GM12878 (cell line): ENCODE results near the gene TRPT1. TPM values are rescaled to one million over a fixed set of nuclear protein-coding genes. Genes with fewer than 3 reads are reported as not detected.

Experiments
- DPF2 ChIP-seq: fragments of 450-650 bp; IDR thresholded peaks from 2 replicates; pipeline ENCODE4 v1.6.1; 2017; ENCODE audit warnings: mild to moderate bottlenecking
- E2F4 ChIP-seq: IDR thresholded peaks from 2 replicates; pipeline ENCODE4 v1.6.1; 2012; ENCODE audit warnings: low read depth, low read length, improper control_type of control experiment
- HDAC6 ChIP-seq: fragments of 200-600 bp; sonication (generic); IDR thresholded peaks from one replicate; pipeline ENCODE4 v1.8.0; 2017; ENCODE audit warnings: antibody characterized with exemption; ENCODE audit not compliant: unreplicated experiment
- LARP7 ChIP-seq: fragments of 450-650 bp; IDR thresholded peaks from 2 replicates; pipeline ENCODE4 v1.6.1; 2017; ENCODE audit warnings: mild to moderate bottlenecking
- MYB ChIP-seq: fragments of 150-350 bp; IDR thresholded peaks from 2 replicates; pipeline ENCODE4 v1.6.1; 2014; ENCODE audit warnings: mild to moderate bottlenecking, low read depth, low read length, borderline replicate concordance
- NRF1 ChIP-seq: conservative IDR thresholded peaks from 2 replicates; pipeline ENCODE4 v1.6.1; 2011; ENCODE audit warnings: mild to moderate bottlenecking, low read depth, low read length, improper control_type of control experiment
- SREBF2 ChIP-seq: IDR thresholded peaks from 2 replicates; pipeline ENCODE4 v1.6.1; 2012; ENCODE audit warnings: mild to moderate bottlenecking, low read length
- TBL1XR1 ChIP-seq: IDR thresholded peaks from 2 replicates; pipeline ENCODE4 v1.6.1; 2012; ENCODE audit warnings: low read depth, low read length, improper control_type of control experiment
- TCF3 ChIP-seq: IDR thresholded peaks from 2 replicates; pipeline ENCODE4 v1.6.1; 2012; ENCODE audit warnings: low read depth, mild to moderate bottlenecking, low read length, borderline replicate concordance; ENCODE audit not compliant: insufficient read depth
- TCF7 ChIP-seq: IDR thresholded peaks from 2 replicates; pipeline ENCODE4 v1.6.1; 2014; ENCODE audit warnings: antibody characterized with exemption, borderline replicate concordance
- USF1 ChIP-seq: IDR thresholded peaks from 2 replicates; pipeline ENCODE4 v1.6.1; 2011; ENCODE audit warnings: borderline replicate concordance, low read depth, mild to moderate bottlenecking, moderate library complexity, mixed read lengths, low read length; ENCODE audit not compliant: insufficient read depth; ENCODE audit errors: extremely low read length
- ZNF207 ChIP-seq: fragments of 450-650 bp; IDR thresholded peaks from 2 replicates; pipeline ENCODE4 v1.6.1; 2014; ENCODE audit warnings: antibody characterized with exemption, mild to moderate bottlenecking, borderline replicate concordance
- ZNF622 ChIP-seq: fragments of 450-650 bp; IDR thresholded peaks from 2 replicates; pipeline ENCODE4 v1.6.1; 2017; ENCODE audit warnings: mild to moderate bottlenecking, inconsistent platforms
- ZZZ3 ChIP-seq: IDR thresholded peaks from 2 replicates; pipeline ENCODE4 v1.6.1; 2011; ENCODE audit warnings: low read depth; ENCODE audit not compliant: control insufficient read depth, insufficient read length
- polyA plus RNA-seq, 11 experiments: library from polyadenylated mRNA; depleted of rRNA in 4 of 11; unstranded in 6 of 11; stranded (reverse) in 5 of 11; fragments of >200 nt; fragmentation: Nextera tagmentation in 4 of 11; fragmentation: Illumina TruSeq in 1 of 11; extraction: Ambion mirVana in 4 of 11; extraction: Trizol in 1 of 11; gene quantifications; 1 replicate in 1 of 11; 2 replicates in 10 of 11; pipeline versions ENCODE4 v1.2.1 to v1.2.3, GENCODE V29; 2011 to 2016; ENCODE audit warnings: inconsistent platforms in 2 of 11, missing spikeins in 2 of 11, low read depth in 1 of 11
- total RNA-seq, 4 experiments: library from RNA; depleted of rRNA in 3 of 4; stranded (reverse); fragments of >200 nt in 3 of 4; fragmentation: Illumina TruSeq in 1 of 4; extraction: Trizol in 1 of 4; gene quantifications; 2 replicates each; pipeline versions ENCODE4 v1.2.1 to v1.2.3, GENCODE V29; 2013 to 2021

The TRPT1 gene
- total and polyA plus RNA-seq, 10 of the 15 experiments (the other 5 are each of a cell fraction or from before 2014, with no cell fraction given) = 7.1 to 63.0 (median 31.4) TPM

DNA sequence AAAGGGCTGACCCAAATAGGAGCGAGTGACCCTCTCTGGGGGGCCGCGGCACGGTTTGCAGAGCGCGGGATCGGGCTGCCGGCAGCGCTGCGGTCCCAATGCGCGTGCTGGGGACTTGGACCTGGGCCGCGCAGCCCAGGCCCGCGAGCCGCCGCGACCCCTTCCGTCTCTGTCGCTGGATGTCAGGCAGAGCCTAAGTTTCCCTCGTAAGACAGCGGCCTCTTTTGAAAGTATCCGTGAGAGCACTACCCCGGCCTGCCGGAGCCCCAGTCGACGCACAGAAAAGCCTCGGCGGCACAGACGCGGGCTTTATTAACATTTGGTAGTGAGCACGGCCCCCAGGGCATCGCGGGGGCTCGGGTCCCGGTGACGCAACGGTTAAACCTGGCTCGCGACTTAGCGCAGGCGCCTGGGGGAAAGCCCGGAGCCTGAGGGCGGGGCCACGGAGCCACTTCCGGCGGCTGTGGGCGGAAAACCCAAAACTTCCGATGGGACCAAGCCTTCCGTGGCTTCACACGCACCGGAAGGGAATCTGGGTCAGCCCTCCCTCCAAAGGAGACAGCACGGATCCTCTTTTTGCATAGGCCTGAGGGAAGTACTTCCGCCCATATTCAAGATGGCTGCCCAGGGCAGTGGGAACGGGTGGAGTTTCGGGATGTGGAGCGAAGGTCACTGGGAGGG, 43.7 kb upstream of the TRPT1 start (continued):
- TF ChIP-seq TBL1XR1 (0 out of 2 replicates have a peak, but pooled peaks have one; percentile 39), DPF2 (peak; percentile 23; the same call in 1 of the 2 replicates), USF1 (no peak), ZNF622 (no peak), SREBF2 (peak; percentile 52; the same call in 1 of the 2 replicates), NRF1 (peak; percentile 50), E2F4 (no peak), LARP7 (peak; percentile 80; the same call in 1 of the 2 replicates), HDAC6 (no peak), TCF7 (no peak), ZNF207 (peak; percentile 29; the same call in 1 of the 2 replicates), MYB (no peak), TCF3 (peak; percentile 5; the same call in 1 of the 2 replicates), ZZZ3 (no peak)
